Neural crest cell (in vitro differentiated cells): ENCODE data around the gene C13orf46. TPM values are rescaled to one million over a fixed set of nuclear protein-coding genes. Genes with fewer than 3 reads are reported as not detected.

Experiments
- DNase-seq: peaks from one replicate; pipeline ENCODE4 v3.0.0; 2021; ENCODE audit warnings: low read depth, mixed read lengths, low spot score
- H3K27ac Mint-ChIP-seq: one replicate; pipeline ENCODE4 v1.8.0; 2021; ENCODE audit warnings: mild to moderate bottlenecking, mixed read lengths; ENCODE audit not compliant: unreplicated experiment
- H3K27me3 Mint-ChIP-seq: 2 replicates; pipeline ENCODE4 v1.8.0; 2021; ENCODE audit warnings: low read depth, mild to moderate bottlenecking, mixed read lengths
- H3K36me3 Mint-ChIP-seq: 2 replicates; pipeline ENCODE4 v1.8.0; 2021; ENCODE audit warnings: low read depth, mild to moderate bottlenecking, mixed read lengths
- H3K4me1 Mint-ChIP-seq: 2 replicates; pipeline ENCODE4 v1.8.0; 2021; ENCODE audit warnings: mixed read lengths
- H3K4me3 Mint-ChIP-seq: one replicate; pipeline ENCODE4 v1.8.0; 2021; ENCODE audit warnings: mild to moderate bottlenecking, mixed read lengths
- H3K9me3 Mint-ChIP-seq: 2 replicates; pipeline ENCODE4 v1.8.0; 2021; ENCODE audit warnings: mixed read lengths
- CTCF ChIP-seq: fragments of 200-600 bp; sonication (generic); conservative IDR thresholded peaks from 2 replicates; pipeline ENCODE4 v1.5.0; 2021; ENCODE audit warnings: antibody characterized with exemption, mild to moderate bottlenecking
- total RNA-seq: library from RNA; stranded (reverse); gene quantifications from 2 replicates; pipeline ENCODE4 v1.2.1, GENCODE V29; 2021

The C13orf46 gene
- total RNA-seq, 1 donor from 2014 or later: 1.9 TPM

GRCh38 chr13:113968463-113969310, 5.2 kb downstream of the C13orf46 start:
- no peak for TF ChIP-seq CTCF
- no peak for DNase-seq

DNA sequence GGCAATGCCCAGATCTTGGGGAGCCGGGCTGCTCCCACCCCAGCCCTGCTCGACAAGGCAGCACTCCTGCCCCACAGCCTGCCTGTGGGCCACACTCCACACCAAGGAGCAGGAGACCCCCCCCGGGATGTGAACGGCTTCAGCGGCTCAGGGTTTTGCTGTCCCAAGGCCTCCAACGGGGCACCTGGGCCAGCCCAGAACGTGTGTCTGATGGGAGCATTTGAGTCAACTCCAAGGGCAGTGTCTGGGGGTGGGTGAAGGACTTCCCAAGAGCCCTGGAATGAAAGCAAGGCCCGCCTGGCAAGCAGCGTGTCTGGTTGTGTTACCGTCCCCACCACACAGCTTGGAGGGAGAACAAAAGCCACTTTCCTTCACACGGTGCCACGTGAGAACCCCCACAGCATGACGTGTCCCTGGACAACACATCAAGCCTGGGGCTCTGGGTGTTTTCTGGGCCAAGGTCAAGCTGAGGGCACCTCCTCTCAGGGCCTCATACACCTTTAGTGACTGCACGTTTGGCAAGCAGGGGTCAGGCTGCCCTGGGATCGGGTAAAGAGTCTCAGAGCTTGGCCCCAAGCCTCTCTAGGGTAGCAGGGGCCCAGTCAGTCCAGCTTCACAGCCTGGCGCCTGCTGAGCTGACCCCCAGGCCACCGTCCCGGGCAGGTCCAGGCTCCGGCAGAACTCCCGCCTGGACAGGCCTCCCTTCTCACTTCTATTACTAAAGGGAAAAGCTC, 6.0 kb downstream of the C13orf46 start:
- Mint-ChIP-seq H3K27ac (no peak overlapping the region), H3K36me3 (peaks cover 7% of the 10 kb centered on the region), H3K9me3 (no peaks in the 10 kb centered on the region), H3K27me3 (no peaks in the 10 kb centered on the region), H3K4me1 (no peaks in the 10 kb centered on the region), H3K4me3 (no peak overlapping the region)
- no peak for TF ChIP-seq CTCF
- no peak for DNase-seq

More at GRCh38 chr13:113968463-113969310, 5.2 kb downstream of the C13orf46 start:
- Mint-ChIP-seq H3K36me3 (peaks cover 7% of the 10 kb centered on the region), H3K4me3 (no peak overlapping the region), H3K27ac (no peak overlapping the region), H3K9me3 (no peaks in the 10 kb centered on the region), H3K4me1 (no peaks in the 10 kb centered on the region), H3K27me3 (no peaks in the 10 kb centered on the region)

DNA sequence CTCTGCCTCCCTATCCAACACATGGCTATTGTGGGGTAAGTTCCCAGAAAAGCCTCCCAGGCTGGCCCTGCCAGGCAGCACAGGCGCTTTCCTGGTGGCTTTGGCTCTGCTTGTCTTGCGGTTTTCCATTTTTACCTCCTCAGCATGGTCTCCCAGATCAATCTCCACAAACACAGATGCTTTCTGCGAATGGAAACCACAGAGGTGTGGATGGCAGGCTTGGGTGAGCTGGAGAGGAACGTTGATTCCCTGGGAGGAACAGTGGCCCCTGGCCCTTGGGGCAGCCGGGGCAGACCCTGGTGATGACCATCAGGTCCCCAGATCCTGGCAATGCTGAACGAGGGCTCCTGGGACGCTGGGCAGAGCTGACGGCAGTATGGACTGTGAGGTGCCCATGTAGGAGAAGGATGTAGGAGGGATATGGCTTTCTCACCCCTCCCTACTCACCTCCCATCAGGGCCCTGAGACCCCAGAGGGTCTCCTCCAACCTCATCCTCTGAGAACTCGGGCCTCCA, 6.6 kb downstream of the C13orf46 start:
- Mint-ChIP-seq H3K36me3 (peaks cover 7% of the 10 kb centered on the region), H3K9me3 (no peaks in the 10 kb centered on the region), H3K4me3 (no peak overlapping the region), H3K27me3 (no peaks in the 10 kb centered on the region), H3K27ac (no peak overlapping the region), H3K4me1 (no peaks in the 10 kb centered on the region)
- TF ChIP-seq CTCF: no peak
- DNase-seq: no peak

- no peak overlapping the region for H3K4me3 Mint-ChIP-seq
- peaks cover 14% of the 10 kb centered on the region for H3K36me3 Mint-ChIP-seq
- H3K4me1 Mint-ChIP-seq: no peaks in the 10 kb centered on the region
- H3K27me3 Mint-ChIP-seq: no peaks in the 10 kb centered on the region
- no peak for TF ChIP-seq CTCF
- H3K27ac Mint-ChIP-seq: no peak overlapping the region
- peaks cover 3% of the 10 kb centered on the region for H3K9me3 Mint-ChIP-seq
- DNase-seq: no peak
Measured at GRCh38 chr13:113965968-113966884, 7.7 kb downstream of the C13orf46 start.

GRCh38 chr13:113965383-113965874, 8.4 kb downstream of the C13orf46 start:
- no peak overlapping the region for H3K27ac Mint-ChIP-seq
- no peak for TF ChIP-seq CTCF
- no peak overlapping the region for H3K4me3 Mint-ChIP-seq
- peaks cover 15% of the 10 kb centered on the region for H3K36me3 Mint-ChIP-seq
- DNase-seq: no peak
- no peaks in the 10 kb centered on the region for H3K4me1 Mint-ChIP-seq
- no peaks in the 10 kb centered on the region for H3K27me3 Mint-ChIP-seq
- peaks cover 5% of the 10 kb centered on the region for H3K9me3 Mint-ChIP-seq
